Activated T-helper 9 cell treated with anti-CD3 and anti-CD28 coated beads, Interleukin-2, amount 50 U/mL, for 16 hours (primary cell): ENCODE measurements around the gene EXOSC3.
"Not testable (repeated sequence)": the region's sequence is repeated elsewhere in the genome, so short reads cannot be mapped to it uniquely, and the experiment has no call there.

Source experiments
- DNase-seq: peaks from one replicate; pipeline ENCODE4 v3.0.0-alpha.2; 2020; ENCODE audit warnings: low read depth

EXOSC3 gene

GRCh38 chr9:37775216-37775919, 9.5 kb downstream of the EXOSC3 start:
- DNase-seq, result no peak

- no peak for DNase-seq
These were observed 14.9 kb downstream of the EXOSC3 start for GRCh38 chr9:37769995-37770394.

- DNase-seq, result no peak
These were observed 15.6 kb downstream of the EXOSC3 start for GRCh38 chr9:37769306-37769705.

GRCh38 chr9:37765263-37765662, 19.6 kb downstream of the EXOSC3 start:
- DNase-seq, result not testable (repeated sequence)

GRCh38 chr9:37761511-37761910, 23.4 kb downstream of the EXOSC3 start:
- no peak for DNase-seq

- DNase-seq, result no peak
These were observed 24.3 kb downstream of the EXOSC3 start for GRCh38 chr9:37760416-37761161.

GRCh38 chr9:37758747-37759146, 26.1 kb downstream of the EXOSC3 start:
- no peak for DNase-seq

GRCh38 chr9:37753489-37754190, 31.2 kb downstream of the EXOSC3 start, which contains the start of gene TRMT10B:
TSS of gene TRMT10B (plus strand) at chr9:37753805. CDS start at chr9:37761932, 8,127 bp downstream.
- peak; percentile 63 for DNase-seq

- no peak for DNase-seq
These were observed 32.0 kb downstream of the EXOSC3 start for GRCh38 chr9:37752642-37753488.

- not testable (repeated sequence) for DNase-seq
These were observed 32.8 kb downstream of the EXOSC3 start for GRCh38 chr9:37752112-37752511.

- DNase-seq, result not testable (repeated sequence)
These were observed 33.2 kb downstream of the EXOSC3 start for GRCh38 chr9:37751704-37752103.

- no peak for DNase-seq
These were observed 33.7 kb downstream of the EXOSC3 start for GRCh38 chr9:37751186-37751585.

- DNase-seq, result no peak
These were observed 35.7 kb downstream of the EXOSC3 start for GRCh38 chr9:37749129-37749528.

- DNase-seq, result peak; percentile 23
These were observed 37.6 kb downstream of the EXOSC3 start for GRCh38 chr9:37747271-37747753.

- no peak for DNase-seq
These were observed 38.2 kb downstream of the EXOSC3 start for GRCh38 chr9:37746448-37747270.

- no peak for DNase-seq
These were observed 38.9 kb downstream of the EXOSC3 start for GRCh38 chr9:37745970-37746369.

GRCh38 chr9:37740631-37741328, 44.1 kb downstream of the EXOSC3 start:
- no peak for DNase-seq

- DNase-seq, result no peak
These were observed 44.7 kb downstream of the EXOSC3 start for GRCh38 chr9:37740128-37740527.

- no peak for DNase-seq
These were observed 45.6 kb downstream of the EXOSC3 start for GRCh38 chr9:37739222-37739621.

GRCh38 chr9:37732952-37733351, 51.9 kb downstream of the EXOSC3 start:
- no peak for DNase-seq
